Ishikawa (cell line): ENCODE results near the gene ZNF607.

ENCODE experiments used
- CEBPB ChIP-seq: IDR thresholded peaks from 2 replicates; pipeline ENCODE4 v1.6.1; 2012
- CREB1 ChIP-seq: IDR thresholded peaks from 2 replicates; pipeline ENCODE4 v1.6.1; 2012; ENCODE audit warnings: low read depth
- EGR1 ChIP-seq: IDR thresholded peaks from 2 replicates; pipeline ENCODE4 v1.6.1; 2012
- EP300 ChIP-seq: IDR thresholded peaks from 2 replicates; pipeline ENCODE4 v1.6.1; 2012; ENCODE audit warnings: borderline replicate concordance
- FOXM1 ChIP-seq: IDR thresholded peaks from 2 replicates; pipeline ENCODE4 v1.6.1; 2012; ENCODE audit warnings: low read depth, borderline replicate concordance
- MAX ChIP-seq: IDR thresholded peaks from 2 replicates; pipeline ENCODE4 v1.6.1; 2012
- NFIC ChIP-seq: IDR thresholded peaks from 2 replicates; pipeline ENCODE4 v1.6.1; 2012
- RAD21 ChIP-seq: IDR thresholded peaks from 2 replicates; pipeline ENCODE4 v1.6.1; 2012; ENCODE audit warnings: low read depth
- REST ChIP-seq: IDR thresholded peaks from 2 replicates; pipeline ENCODE4 v1.6.1; 2012; ENCODE audit warnings: low read depth, mild to moderate bottlenecking
- TAF1 ChIP-seq: IDR thresholded peaks from 2 replicates; pipeline ENCODE4 v1.6.1; 2012; ENCODE audit warnings: low read depth, mild to moderate bottlenecking
- TCF12 ChIP-seq: IDR thresholded peaks from 2 replicates; pipeline ENCODE4 v1.6.1; 2012; ENCODE audit warnings: low read depth
- TEAD4 ChIP-seq: IDR thresholded peaks from 2 replicates; pipeline ENCODE4 v1.6.1; 2012
- USF1 ChIP-seq: IDR thresholded peaks from 2 replicates; pipeline ENCODE4 v1.6.1; 2012
- YY1 ChIP-seq: IDR thresholded peaks from 2 replicates; pipeline ENCODE4 v1.6.1; 2012; ENCODE audit warnings: low read depth
- ZBTB7A ChIP-seq: IDR thresholded peaks from 2 replicates; pipeline ENCODE4 v1.6.1; 2012; ENCODE audit warnings: low read depth

The ZNF607 gene

GRCh38 chr19:37683520-37683919 is 36.0 kb downstream of the ZNF607 start:
- TF ChIP-seq USF1 (no peak), YY1 (no peak), TCF12 (no peak), RAD21 (no peak), TAF1 (no peak), CEBPB (no peak), EGR1 (no peak), ZBTB7A (no peak), NFIC (no peak), TEAD4 (no peak), EP300 (no peak), FOXM1 (no peak), REST (no peak), CREB1 (no peak), MAX (no peak)

GRCh38 chr19:37669450-37669914 is 50.1 kb downstream of the ZNF607 start:
- TF ChIP-seq REST (no peak), EP300 (no peak), USF1 (no peak), CREB1 (no peak), NFIC (no peak), ZBTB7A (no peak), RAD21 (no peak), TEAD4 (no peak)

- no peak for TF ChIP-seq RAD21
- no peak for TF ChIP-seq CREB1
- TF ChIP-seq EGR1: peak; percentile 58; the same call in 1 of the 2 replicates
- TF ChIP-seq REST: no peak
- TF ChIP-seq USF1: peak; percentile 69
- 0 out of 2 replicates have a peak, but pooled peaks have one; percentile 22 for TF ChIP-seq YY1
- no peak for TF ChIP-seq TCF12
- TF ChIP-seq ZBTB7A: peak; percentile 33; the same call in 1 of the 2 replicates
- peak; percentile 18; the same call in 1 of the 2 replicates for TF ChIP-seq TAF1
- TF ChIP-seq CEBPB: no peak; the same call in 1 of the 2 replicates
- no peak for TF ChIP-seq FOXM1
- TF ChIP-seq EP300: no peak
- no peak for TF ChIP-seq NFIC
- no peak; the same call in 1 of the 2 replicates for TF ChIP-seq TEAD4
- TF ChIP-seq MAX: peak; percentile 86
Observed at GRCh38 chr19:37655689-37656371, 63.7 kb downstream of the ZNF607 start.

- TF ChIP-seq YY1: peak; percentile 53; the same call in 1 of the 2 replicates
- TF ChIP-seq ZBTB7A: 0 out of 2 replicates have a peak, but pooled peaks have one; percentile 3
- TF ChIP-seq CEBPB: no peak
- peak; percentile 32; the same call in 1 of the 2 replicates for TF ChIP-seq TAF1
- TF ChIP-seq TCF12: 0 out of 2 replicates have a peak, but pooled peaks have one; percentile 5
- no peak for TF ChIP-seq NFIC
- no peak for TF ChIP-seq TEAD4
- TF ChIP-seq RAD21: no peak
- TF ChIP-seq FOXM1: no peak
- no peak for TF ChIP-seq EGR1
- TF ChIP-seq REST: 0 out of 2 replicates have a peak, but pooled peaks have one; percentile 1
- TF ChIP-seq CREB1: peak; percentile 27; the same call in 1 of the 2 replicates
- no peak for TF ChIP-seq EP300
- no peak for TF ChIP-seq MAX
- TF ChIP-seq USF1: no peak
Observed at GRCh38 chr19:37655301-37655688, 64.3 kb downstream of the ZNF607 start, which contains the start of gene ZFP30. ZFP30 (minus strand) TSS chr19:37655465; CDS start chr19:37647822, 7,643 bp downstream.
